Panc1 (cell line): ENCODE data around the gene SEMA4A. TPM values are rescaled to one million over a fixed set of nuclear protein-coding genes. Genes with fewer than 3 reads are reported as not detected.
"Not testable (repeated sequence)": the region's sequence is repeated elsewhere in the genome, so short reads cannot be mapped to it uniquely, and the experiment has no call there.

Source experiments
- ATAC-seq: fragments of 200-7000 bp; cut with Tn5 transposase; 2 replicates; pipeline ENCODE4 v1.9.1; 2020; ENCODE audit warnings: mild to moderate bottlenecking, moderate library complexity
- BruUV-seq: library from RNA; stranded (reverse); fragments of 400-500 nt; replicated peaks from 2 replicates; lab custom pipeline; 2021; lab: Mats Ljungman, UMichigan
- CTCF ChIA-PET: fragments of 300-600 bp; sonication (Branson Sonifier 250); formaldehyde crosslinking; loops from one replicate; lab custom pipeline; 2022; ENCODE audit warnings: antibody characterized with exemption; lab: Charles Lee
- POLR2A ChIA-PET: fragments of 300-600 bp; sonication (Branson Sonifier 250); formaldehyde crosslinking; loops from one replicate; lab custom pipeline; 2022; ENCODE audit warnings: antibody characterized with exemption; lab: Charles Lee
- DNase-seq: peaks from one replicate; pipeline ENCODE4 v3.0.0-alpha.2; 2010; ENCODE audit warnings: low read depth, low spot score
- H3K27ac ChIP-seq: 2 replicates; pipeline ENCODE4 v1.5.1; 2011; ENCODE audit warnings: mild to moderate bottlenecking, low read length, inconsistent platforms
- H3K27me3 ChIP-seq: fragments of 200-500 bp; sonication (Bioruptor generic); 2 replicates; pipeline ENCODE4 v1.6.0; 2014; ENCODE audit warnings: low read length, inconsistent platforms; ENCODE audit not compliant: control insufficient read depth, insufficient read depth
- H3K36me3 ChIP-seq: fragments of 200-500 bp; sonication (Bioruptor generic); 2 replicates; pipeline ENCODE4 v1.5.1; 2014; ENCODE audit warnings: inconsistent platforms, mild to moderate bottlenecking, low read length, moderate library complexity; ENCODE audit not compliant: control insufficient read depth, insufficient read depth
- H3K4me1 ChIP-seq: 2 replicates; pipeline ENCODE4 v1.5.1; 2011; ENCODE audit warnings: inconsistent platforms, mild to moderate bottlenecking, low read length, moderate library complexity; ENCODE audit not compliant: control insufficient read depth, insufficient read depth
- H3K4me3 ChIP-seq, 2 experiments: 2 replicates each; pipeline ENCODE4 v1.5.1; 2011 to 2012; ENCODE audit warnings: low read depth in 2 of 2, low read length in 2 of 2, mild to moderate bottlenecking in 2 of 2, inconsistent platforms in 1 of 2, moderate library complexity in 1 of 2
- H3K9me3 ChIP-seq: fragments of 200-500 bp; sonication (Bioruptor generic); 2 replicates; pipeline ENCODE4 v1.5.1; 2014; ENCODE audit warnings: low read depth, mild to moderate bottlenecking, inconsistent platforms, low read length, moderate library complexity; ENCODE audit not compliant: control insufficient read depth, insufficient read depth
- CTCF ChIP-seq: fragments of 450-650 bp; IDR thresholded peaks from 2 replicates; pipeline ENCODE4 v1.5.1; 2017; ENCODE audit warnings: mild to moderate bottlenecking
- POLR2AphosphoS5 ChIP-seq: IDR thresholded peaks from 2 replicates; pipeline ENCODE4 v1.6.1; 2012; ENCODE audit warnings: mild to moderate bottlenecking, low read depth, low read length, moderate library complexity
- SIN3A ChIP-seq: IDR thresholded peaks from 2 replicates; pipeline ENCODE4 v1.6.1; 2012; ENCODE audit warnings: low read depth, mild to moderate bottlenecking, low read length, moderate library complexity, borderline replicate concordance; ENCODE audit not compliant: insufficient read depth
- TCF7L2 ChIP-seq: IDR thresholded peaks from 2 replicates; pipeline ENCODE4 v1.6.1; 2011; ENCODE audit warnings: mild to moderate bottlenecking, low read depth, low read length, inconsistent platforms
- in situ Hi-C: cut with HindIII; loops from 2 replicates; pipeline ENCODE4 v1.10.0; 2016; ENCODE audit warnings: low sequenced_read_pairs, low pct_unique_long_range_greater_than_20kb
- intact Hi-C: fragments of 100-400 bp; cut with micrococcal nuclease; formaldehyde crosslinking; loops from one replicate; pipeline ENCODE4 v1.10.0; 2022; ENCODE audit not compliant: unreplicated experiment
- total RNA-seq: library from RNA; stranded (reverse); gene quantifications from one replicate; pipeline ENCODE4 v1.2.1, GENCODE V29; 2021; ENCODE audit not compliant: unreplicated experiment
- TF ChIP-seq, protein P1 (sequence below), 2 experiments: IDR thresholded peaks; 2 replicates each; pipeline ENCODE4 v1.6.1; 2011 to 2012; ENCODE audit warnings: low read depth in 2 of 2, control low read depth in 1 of 2, low read length in 1 of 2, mild to moderate bottlenecking in 1 of 2, moderate library complexity in 1 of 2; ENCODE audit not compliant: insufficient read depth in 1 of 2

SEMA4A gene
- total RNA-seq, 1 experiment from 2014 or later: 0.21 TPM

GRCh38 chr1:156213644-156213966, 60.2 kb downstream of the SEMA4A start:
- BruUV-seq: no TSS peak
- peaks cover 2% of the 10 kb centered on the region; the same call in 1 of the 2 replicates for H3K36me3 ChIP-seq
- ChIA-PET CTCF (interaction anchor here (1.1 to 1.3 kb wide), 2 partner anchors 12 to 147 kb away, joined by 5 to 9 read pairs; no protein-coding TSS in a partner anchor), POLR2A (interaction anchor here (1.2 kb wide), 1 partner anchor 68 kb away, joined by 5 read pairs; no protein-coding TSS in a partner anchor)
- TF ChIP-seq SIN3A (no peak), POLR2AphosphoS5 (no peak), TCF7L2 (no peak), CTCF (no peak)
- TF ChIP-seq, protein P1, sequence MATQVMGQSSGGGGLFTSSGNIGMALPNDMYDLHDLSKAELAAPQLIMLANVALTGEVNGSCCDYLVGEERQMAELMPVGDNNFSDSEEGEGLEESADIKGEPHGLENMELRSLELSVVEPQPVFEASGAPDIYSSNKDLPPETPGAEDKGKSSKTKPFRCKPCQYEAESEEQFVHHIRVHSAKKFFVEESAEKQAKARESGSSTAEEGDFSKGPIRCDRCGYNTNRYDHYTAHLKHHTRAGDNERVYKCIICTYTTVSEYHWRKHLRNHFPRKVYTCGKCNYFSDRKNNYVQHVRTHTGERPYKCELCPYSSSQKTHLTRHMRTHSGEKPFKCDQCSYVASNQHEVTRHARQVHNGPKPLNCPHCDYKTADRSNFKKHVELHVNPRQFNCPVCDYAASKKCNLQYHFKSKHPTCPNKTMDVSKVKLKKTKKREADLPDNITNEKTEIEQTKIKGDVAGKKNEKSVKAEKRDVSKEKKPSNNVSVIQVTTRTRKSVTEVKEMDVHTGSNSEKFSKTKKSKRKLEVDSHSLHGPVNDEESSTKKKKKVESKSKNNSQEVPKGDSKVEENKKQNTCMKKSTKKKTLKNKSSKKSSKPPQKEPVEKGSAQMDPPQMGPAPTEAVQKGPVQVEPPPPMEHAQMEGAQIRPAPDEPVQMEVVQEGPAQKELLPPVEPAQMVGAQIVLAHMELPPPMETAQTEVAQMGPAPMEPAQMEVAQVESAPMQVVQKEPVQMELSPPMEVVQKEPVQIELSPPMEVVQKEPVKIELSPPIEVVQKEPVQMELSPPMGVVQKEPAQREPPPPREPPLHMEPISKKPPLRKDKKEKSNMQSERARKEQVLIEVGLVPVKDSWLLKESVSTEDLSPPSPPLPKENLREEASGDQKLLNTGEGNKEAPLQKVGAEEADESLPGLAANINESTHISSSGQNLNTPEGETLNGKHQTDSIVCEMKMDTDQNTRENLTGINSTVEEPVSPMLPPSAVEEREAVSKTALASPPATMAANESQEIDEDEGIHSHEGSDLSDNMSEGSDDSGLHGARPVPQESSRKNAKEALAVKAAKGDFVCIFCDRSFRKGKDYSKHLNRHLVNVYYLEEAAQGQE (IDR thresholded peaks at IDR 0.05; ENCODE audit: insufficient read depth in 1 of 2, low read depth in 2 of 2, low read length in 1 of 2): no peak
- in situ Hi-C loops: no loop called here
- no peaks in the 10 kb centered on the region for H3K27me3 ChIP-seq
- H3K4me3 ChIP-seq: peak overlapping the region; percentile 76 to 94
- intact Hi-C loops: loop anchor here (5.0 kb wide), 1 partner anchor 116 kb away; no protein-coding TSS in a partner anchor
- peak overlapping the region; percentile 97 for H3K27ac ChIP-seq
- ATAC-seq: no peak
- no peaks in the 10 kb centered on the region for H3K9me3 ChIP-seq
- H3K4me1 ChIP-seq: peaks cover 7% of the 10 kb centered on the region; the same call in 1 of the 2 replicates
- no peak for DNase-seq

DNA sequence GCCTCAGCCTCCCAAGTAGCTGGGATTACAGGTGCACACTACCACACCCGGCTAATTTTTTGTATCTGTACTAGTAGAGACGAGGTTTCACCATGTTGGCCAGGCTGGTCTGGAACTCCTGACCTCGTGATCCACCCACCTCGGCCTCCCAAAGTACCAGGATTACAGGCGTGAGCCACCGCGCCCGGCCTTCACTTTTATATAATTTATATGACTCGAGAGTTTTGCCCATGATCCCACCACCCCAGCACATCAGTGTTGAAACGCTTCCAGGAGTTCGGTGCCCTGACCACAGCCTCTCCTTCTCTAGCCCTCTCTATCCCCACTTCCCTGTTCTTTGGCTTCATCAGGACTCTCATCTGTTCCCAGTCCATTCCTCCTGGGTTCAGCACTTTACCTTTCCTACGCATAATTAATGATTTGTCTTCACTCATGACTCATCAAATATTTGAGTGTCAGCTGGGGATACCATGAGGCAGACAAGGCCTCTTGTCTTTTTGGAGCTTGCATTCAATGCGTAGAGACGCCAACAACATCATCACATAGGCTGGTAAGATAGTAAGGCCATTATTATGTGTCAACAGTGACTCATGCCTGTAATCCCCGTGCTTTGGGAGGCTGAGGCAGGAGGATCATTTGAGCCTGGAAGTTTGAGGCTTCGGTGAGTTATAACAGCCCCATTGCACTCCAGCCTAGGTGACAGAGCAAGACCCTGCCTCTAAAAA, 60.8 kb downstream of the SEMA4A start:
- no peaks in the 10 kb centered on the region; the same call in 1 of the 2 replicates for H3K36me3 ChIP-seq
- H3K4me1 ChIP-seq: peaks cover 7% of the 10 kb centered on the region; the same call in 1 of the 2 replicates
- H3K27ac ChIP-seq: peak overlapping the region; percentile 97
- CTCF ChIA-PET: interaction anchor here (1.1 kb wide), 1 partner anchor 148 kb away, joined by 9 read pairs; no protein-coding TSS in a partner anchor
- intact Hi-C loops: loop anchor here (5.0 kb wide), 1 partner anchor 117 kb away; no protein-coding TSS in a partner anchor
- DNase-seq (no peak), ATAC-seq (no peak)
- H3K27me3 ChIP-seq: no peaks in the 10 kb centered on the region
- TF ChIP-seq, protein P1 (IDR thresholded peaks at IDR 0.05; ENCODE audit: insufficient read depth in 1 of 2, low read depth in 2 of 2, low read length in 1 of 2): no peak
- TF ChIP-seq CTCF: no peak
- TF ChIP-seq SIN3A: no peak
- no peak for TF ChIP-seq TCF7L2
- no peak for TF ChIP-seq POLR2AphosphoS5
- BruUV-seq: no TSS peak
- no peaks in the 10 kb centered on the region for H3K9me3 ChIP-seq
- peak overlapping the region; percentile 76 to 94 for H3K4me3 ChIP-seq
- POLR2A ChIA-PET: interaction anchor here (0.6 to 1.2 kb wide), 3 partner anchors 67 to 87 kb away, joined by 3 to 5 read pairs (median 4); no protein-coding TSS in a partner anchor
- in situ Hi-C loops: no loop called here

GRCh38 chr1:156216361-156217086, 63.1 kb downstream of the SEMA4A start:
- H3K4me1 ChIP-seq, H3K36me3 ChIP-seq, H3K4me3 ChIP-seq, intact Hi-C loops, H3K27ac ChIP-seq, DNase-seq, CTCF ChIA-PET, H3K9me3 ChIP-seq, in situ Hi-C loops, H3K27me3 ChIP-seq, POLR2A ChIA-PET, BruUV-seq, ATAC-seq: not testable (repeated sequence)
